ENCODE results near the gene COL6A5. TPM values are rescaled to one million over a fixed set of nuclear protein-coding genes. Genes with fewer than 3 reads are reported as not detected.

The COL6A5 gene
- total and polyA plus RNA-seq, 4 donors: 0.01 to 0.09 TPM; not detected in 2

GRCh38 chr3:130354430-130354829 is 9.0 kb downstream of the COL6A5 start (continued):
- TF ChIP-seq MAX (IDR thresholded peaks at IDR 0.05) (no peak), FOXA1 (IDR thresholded peaks at IDR 0.05) (no peak), NR2F2 (IDR thresholded peaks at IDR 0.05) (no peak)

GRCh38 chr3:130374033-130374432 is 28.6 kb downstream of the COL6A5 start:
- no peak overlapping the region for H3K4me3 ChIP-seq (ENCODE audit: low read depth in 1 of 3, low read length in 3 of 3)
- 66% methylated on average over 3 of the region's 3 CpGs for WGBS
- H3K9ac ChIP-seq (ENCODE audit: low read depth in 1 of 2, low read length in 2 of 2): no peak overlapping the region
- H3K4me1 ChIP-seq (ENCODE audit: control insufficient read depth in 4 of 4, insufficient read depth in 4 of 4, low read length in 3 of 4): no peaks in the 10 kb centered on the region
- H3K27me3 ChIP-seq (ENCODE audit: control insufficient read depth in 4 of 4, insufficient read depth in 4 of 4, low read length in 3 of 4): no peaks in the 10 kb centered on the region
- H3K27ac ChIP-seq (ENCODE audit: low read depth in 1 of 2, low read length in 2 of 2): no peak overlapping the region
- no peak for DNase-seq (ENCODE audit: low spot score)
- H3K36me3 ChIP-seq (ENCODE audit: control insufficient read depth in 4 of 4, insufficient read depth in 3 of 4, low read depth in 1 of 4, low read length in 3 of 4): no peaks in the 10 kb centered on the region
- TF ChIP-seq SP1 (IDR thresholded peaks at IDR 0.05): no peak
- TF ChIP-seq RXRA (IDR thresholded peaks at IDR 0.05): no peak
- TF ChIP-seq ATF3 (IDR thresholded peaks at IDR 0.05): no peak
- TF ChIP-seq CTCF (IDR thresholded peaks at IDR 0.05; ENCODE audit: low read depth, low read length, missing input control): no peak
- no peak for TF ChIP-seq HNF4G (IDR thresholded peaks at IDR 0.05)
- no peak for TF ChIP-seq MAX (IDR thresholded peaks at IDR 0.05)
- no peak for TF ChIP-seq FOXA2 (IDR thresholded peaks at IDR 0.05)
- TF ChIP-seq FOXA1 (IDR thresholded peaks at IDR 0.05): no peak
- TF ChIP-seq RAD21 (IDR thresholded peaks at IDR 0.05): no peak
- TF ChIP-seq REST (IDR thresholded peaks at IDR 0.05): no peak
- TF ChIP-seq GABPA (IDR thresholded peaks at IDR 0.05 in 1 of 2, conservative IDR thresholded peaks at IDR 0.05 in 1 of 2): no peak
- no peak for TF ChIP-seq YY1 (IDR thresholded peaks at IDR 0.05)
- TF ChIP-seq JUND (IDR thresholded peaks at IDR 0.05): no peak
- TF ChIP-seq TAF1 (conservative IDR thresholded peaks at IDR 0.05): no peak
- TF ChIP-seq NR2F2 (IDR thresholded peaks at IDR 0.05): no peak
- TF ChIP-seq EGR1 (IDR thresholded peaks at IDR 0.05; ENCODE audit: low read depth in 2 of 2): no peak
- H3K9me3 ChIP-seq (ENCODE audit: control insufficient read depth in 4 of 4, low read length in 3 of 4): peaks cover 0 to 2% (median 0%) of the 10 kb centered on the region in 4 donors

- no peak for DNase-seq (ENCODE audit: low spot score)
- WGBS: 66% methylated on average over 1 of the region's 1 CpG
- Histone ChIP-seq H3K9ac (ENCODE audit: low read depth in 1 of 2, low read length in 2 of 2) (no peak overlapping the region), H3K4me3 (ENCODE audit: low read depth in 1 of 3, low read length in 3 of 3) (no peak overlapping the region), H3K4me1 (ENCODE audit: control insufficient read depth in 4 of 4, insufficient read depth in 4 of 4, low read length in 3 of 4) (no peaks in the 10 kb centered on the region), H3K27ac (ENCODE audit: low read depth in 1 of 2, low read length in 2 of 2) (no peak overlapping the region), H3K9me3 (ENCODE audit: control insufficient read depth in 4 of 4, low read length in 3 of 4) (peaks cover 0 to 2% (median 0%) of the 10 kb centered on the region in 4 donors), H3K36me3 (ENCODE audit: control insufficient read depth in 4 of 4, insufficient read depth in 3 of 4, low read depth in 1 of 4, low read length in 3 of 4) (no peaks in the 10 kb centered on the region), H3K27me3 (ENCODE audit: control insufficient read depth in 4 of 4, insufficient read depth in 4 of 4, low read length in 3 of 4) (no peaks in the 10 kb centered on the region)
- no peak for TF ChIP-seq HNF4A (conservative IDR thresholded peaks at IDR 0.05)
- no peak for TF ChIP-seq YY1 (IDR thresholded peaks at IDR 0.05)
- no peak for TF ChIP-seq RAD21 (IDR thresholded peaks at IDR 0.05)
- no peak for TF ChIP-seq MAX (IDR thresholded peaks at IDR 0.05)
- TF ChIP-seq CTCF (IDR thresholded peaks at IDR 0.05; ENCODE audit: low read depth, low read length, missing input control): no peak
- TF ChIP-seq FOXA1 (IDR thresholded peaks at IDR 0.05): no peak
- no peak for TF ChIP-seq REST (IDR thresholded peaks at IDR 0.05)
- no peak for TF ChIP-seq HNF4G (IDR thresholded peaks at IDR 0.05)
- no peak for TF ChIP-seq NR2F2 (IDR thresholded peaks at IDR 0.05)
- TF ChIP-seq GABPA (IDR thresholded peaks at IDR 0.05 in 1 of 2, conservative IDR thresholded peaks at IDR 0.05 in 1 of 2): no peak
- no peak for TF ChIP-seq JUND (IDR thresholded peaks at IDR 0.05)
- TF ChIP-seq EGR1 (IDR thresholded peaks at IDR 0.05; ENCODE audit: low read depth in 2 of 2): no peak
- TF ChIP-seq FOXA2 (IDR thresholded peaks at IDR 0.05): no peak
Observed at GRCh38 chr3:130374908-130375307, 29.4 kb downstream of the COL6A5 start.
